CD8-positive, alpha-beta memory T cell (primary cell): ENCODE data around the gene TRIM60. TPM values are rescaled to one million over a fixed set of nuclear protein-coding genes. Genes with fewer than 3 reads are reported as not detected.

Experiments
- CTCF ChIA-PET: fragments of 350-600 bp; sonication (Branson Sonifier 250); formaldehyde crosslinking; loops from one replicate; lab custom pipeline; 2021; ENCODE audit warnings: antibody characterized with exemption; lab: Charles Lee
- POLR2A ChIA-PET: fragments of 350-600 bp; sonication (Branson Sonifier 250); formaldehyde crosslinking; loops from one replicate; lab custom pipeline; 2021; ENCODE audit warnings: antibody characterized with exemption; lab: Charles Lee
- DNase-seq, 5 donors: peaks; one replicate each; pipeline versions ENCODE4 v3.0.0 to v3.0.0-alpha.2; 2020 to 2022; ENCODE audit warnings: mixed read lengths in 1 of 5
- H3K27ac ChIP-seq: one replicate; pipeline ENCODE4 v1.7.0; 2013; ENCODE audit warnings: low read depth, mild to moderate bottlenecking, low read length, moderate library complexity
- H3K27me3 ChIP-seq: 2 replicates; pipeline ENCODE4 v1.7.0; 2013; ENCODE audit warnings: low read length, mild to moderate bottlenecking; ENCODE audit not compliant: insufficient read depth, poor library complexity, severe bottlenecking
- H3K36me3 ChIP-seq: 2 replicates; pipeline ENCODE4 v1.7.0; 2013; ENCODE audit warnings: mild to moderate bottlenecking, low read length, moderate library complexity; ENCODE audit not compliant: insufficient read depth
- H3K4me1 ChIP-seq: 2 replicates; pipeline ENCODE4 v1.7.0; 2013; ENCODE audit warnings: mild to moderate bottlenecking, low read length, moderate library complexity; ENCODE audit not compliant: insufficient read depth
- H3K4me3 ChIP-seq: 2 replicates; pipeline ENCODE4 v1.7.0; 2013; ENCODE audit warnings: mild to moderate bottlenecking, low read length
- H3K9me3 ChIP-seq: 2 replicates; pipeline ENCODE4 v1.7.0; 2013; ENCODE audit warnings: mild to moderate bottlenecking, low read length
- H3K27ac Mint-ChIP-seq, 8 donors: one replicate each; pipeline ENCODE4 v1.8.0; 2020 to 2021; ENCODE audit warnings: mixed read lengths in 8 of 8, mild to moderate bottlenecking in 6 of 8, inconsistent platforms in 3 of 8, moderate library complexity in 3 of 8
- H3K27me3 Mint-ChIP-seq, 2 donors: one replicate each; pipeline ENCODE4 v1.8.0; 2020 to 2021; ENCODE audit warnings: mixed read lengths in 2 of 2, mild to moderate bottlenecking in 1 of 2, moderate library complexity in 1 of 2
- H3K36me3 Mint-ChIP-seq, 3 donors: one replicate each; pipeline ENCODE4 v1.8.0; 2020 to 2021; ENCODE audit warnings: mixed read lengths in 3 of 3, inconsistent platforms in 1 of 3, mild to moderate bottlenecking in 1 of 3
- H3K4me1 Mint-ChIP-seq, 3 donors: one replicate each; pipeline ENCODE4 v1.8.0; 2020 to 2021; ENCODE audit warnings: mixed read lengths in 3 of 3, inconsistent platforms in 1 of 3, mild to moderate bottlenecking in 1 of 3
- H3K4me3 Mint-ChIP-seq, 7 donors: one replicate each; pipeline ENCODE4 v1.8.0; 2020 to 2021; ENCODE audit warnings: mixed read lengths in 7 of 7, mild to moderate bottlenecking in 6 of 7, moderate library complexity in 4 of 7, inconsistent platforms in 2 of 7
- H3K9me3 Mint-ChIP-seq, 5 donors: one replicate each; pipeline ENCODE4 v1.8.0; 2020 to 2022; ENCODE audit warnings: mixed read lengths in 5 of 5, mild to moderate bottlenecking in 3 of 5, moderate library complexity in 2 of 5, inconsistent platforms in 1 of 5
- polyA plus RNA-seq: library from polyadenylated mRNA; unstranded; fragments of 300-500 nt; fragmentation: Illumina TruSeq; gene quantifications from one replicate; pipeline ENCODE4 v1.2.3, GENCODE V29; 2021
- total RNA-seq, 2 experiments: library from RNA; stranded (reverse); gene quantifications; one replicate each; pipeline ENCODE4 v1.2.3, GENCODE V29; 2021

The TRIM60 gene
- total and polyA plus RNA-seq, 3 experiments from 2014 or later, result not detected

DNA sequence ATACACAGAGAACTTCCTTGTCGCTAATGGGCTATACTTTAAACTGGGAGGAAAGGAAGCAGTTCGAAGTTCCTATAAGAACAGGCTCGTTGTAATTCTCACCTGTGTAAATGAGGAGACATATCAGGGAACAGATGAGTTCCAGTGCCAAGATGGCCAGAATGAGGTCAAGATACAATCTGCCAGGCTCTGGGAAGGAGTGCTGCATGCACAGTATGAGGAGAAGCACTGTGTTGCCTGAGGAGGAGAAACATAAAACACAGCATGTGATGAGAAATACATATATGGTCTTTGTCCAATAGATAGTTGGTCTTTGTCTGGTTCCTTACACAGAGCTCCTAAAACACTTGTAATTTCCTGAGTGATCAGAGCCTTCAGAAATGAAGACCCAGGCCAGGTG is 56.6 kb downstream of the TRIM60 start:
- peaks cover 6 to 71% (median 23%) of the 10 kb centered on the region in 3 donors for H3K36me3 Mint-ChIP-seq
- H3K9me3 Mint-ChIP-seq, result no peaks in the 10 kb centered on the region
- no peaks in the 10 kb centered on the region for H3K27me3 ChIP-seq
- no peak overlapping the region for H3K27ac ChIP-seq
- H3K27ac Mint-ChIP-seq, result peak overlapping the region in 1 of 8 donors; percentile 33
- DNase-seq, result no peak
- no peak overlapping the region for H3K4me3 Mint-ChIP-seq
- H3K36me3 ChIP-seq, result peaks cover 6% of the 10 kb centered on the region
- no peak overlapping the region for H3K4me3 ChIP-seq
- H3K9me3 ChIP-seq, result no peaks in the 10 kb centered on the region
- H3K27me3 Mint-ChIP-seq, result no peaks in the 10 kb centered on the region
- no peaks in the 10 kb centered on the region for H3K4me1 Mint-ChIP-seq
- ChIA-PET CTCF (no interaction called here), POLR2A (no interaction called here)
- no peaks in the 10 kb centered on the region for H3K4me1 ChIP-seq

Other genes with a start within 250 kb of the TRIM60 start
- gene APELA, start 154.8 kb upstream of the TRIM60 start, total RNA-seq, result not detected
- not detected for gene APELA, start 154.8 kb upstream of the TRIM60 start, polyA plus RNA-seq
- 1 to 10 TPM; 2.7 to 3.3 TPM for gene TRIM61, start 54.3 kb upstream of the TRIM60 start, total RNA-seq
- gene TRIM61, start 54.3 kb upstream of the TRIM60 start, polyA plus RNA-seq, result 1.3 TPM
- gene TRIM75, start 21.9 kb downstream of the TRIM60 start, total RNA-seq, result not detected
- not detected for gene TRIM75, start 21.9 kb downstream of the TRIM60 start, polyA plus RNA-seq
- 10 to 100 TPM; 18.1 to 20.8 TPM for gene TMEM192, start 80.9 kb downstream of the TRIM60 start, total RNA-seq
- 23.9 TPM for gene TMEM192, start 80.9 kb downstream of the TRIM60 start, polyA plus RNA-seq
- 10 to 100 TPM; 25.7 to 25.9 TPM for gene KLHL2, start 175.6 kb downstream of the TRIM60 start, total RNA-seq
- gene KLHL2, start 175.6 kb downstream of the TRIM60 start, polyA plus RNA-seq, result 5.2 TPM